Activated T-helper 9 cell treated with anti-CD3 and anti-CD28 coated beads, Interleukin-2, amount 50 U/mL, for 16 hours (primary cell): ENCODE measurements around the gene GSG1L.

Experiments used
- DNase-seq: peaks from one replicate; pipeline ENCODE4 v3.0.0-alpha.2; 2020; ENCODE audit warnings: low read depth

GSG1L gene

GRCh38 chr16:28062847-28063521, 530 bp downstream of the GSG1L start:
- DNase-seq = no peak

- DNase-seq = no peak
Observed at GRCh38 chr16:28062261-28062846, 1.2 kb downstream of the GSG1L start.

DNA sequence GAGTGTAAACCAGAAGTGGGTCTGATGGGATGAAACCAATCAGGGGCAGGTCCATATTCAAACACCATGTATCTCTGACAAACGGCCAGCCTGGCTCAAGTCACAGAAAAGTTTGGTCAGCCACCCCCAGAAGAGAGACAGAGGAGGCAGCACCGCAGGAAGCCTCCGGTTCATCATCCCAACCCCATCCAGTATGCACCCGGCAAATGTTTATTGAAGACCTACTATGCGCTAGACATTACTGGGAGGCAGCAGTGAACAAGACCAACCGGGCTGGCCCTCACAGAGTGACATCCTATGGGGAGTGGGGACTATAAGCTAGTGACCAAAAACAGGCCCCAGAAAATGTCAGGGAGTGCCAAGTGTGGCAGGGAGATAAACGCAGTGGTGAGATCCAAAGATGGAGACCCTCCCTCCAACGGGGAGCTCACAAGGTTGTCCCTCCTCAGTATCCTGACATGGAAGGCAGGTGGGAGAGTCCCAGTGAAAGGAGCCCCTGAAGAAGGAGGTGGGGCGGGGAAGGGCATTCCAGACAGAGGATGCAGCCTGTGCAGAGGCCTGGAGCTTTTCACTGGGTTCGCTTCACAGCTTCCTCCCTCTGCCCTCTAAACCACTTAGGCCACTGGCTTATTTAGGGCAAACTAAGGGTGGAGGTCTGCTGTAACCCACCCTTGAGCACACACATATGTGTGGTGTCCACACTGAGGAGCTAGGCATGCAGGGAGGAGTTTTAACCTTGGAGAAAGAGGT, 2.0 kb downstream of the GSG1L start:
- no peak for DNase-seq

- DNase-seq = no peak
Observed at GRCh38 chr16:28059841-28060575, 3.5 kb downstream of the GSG1L start.

DNA sequence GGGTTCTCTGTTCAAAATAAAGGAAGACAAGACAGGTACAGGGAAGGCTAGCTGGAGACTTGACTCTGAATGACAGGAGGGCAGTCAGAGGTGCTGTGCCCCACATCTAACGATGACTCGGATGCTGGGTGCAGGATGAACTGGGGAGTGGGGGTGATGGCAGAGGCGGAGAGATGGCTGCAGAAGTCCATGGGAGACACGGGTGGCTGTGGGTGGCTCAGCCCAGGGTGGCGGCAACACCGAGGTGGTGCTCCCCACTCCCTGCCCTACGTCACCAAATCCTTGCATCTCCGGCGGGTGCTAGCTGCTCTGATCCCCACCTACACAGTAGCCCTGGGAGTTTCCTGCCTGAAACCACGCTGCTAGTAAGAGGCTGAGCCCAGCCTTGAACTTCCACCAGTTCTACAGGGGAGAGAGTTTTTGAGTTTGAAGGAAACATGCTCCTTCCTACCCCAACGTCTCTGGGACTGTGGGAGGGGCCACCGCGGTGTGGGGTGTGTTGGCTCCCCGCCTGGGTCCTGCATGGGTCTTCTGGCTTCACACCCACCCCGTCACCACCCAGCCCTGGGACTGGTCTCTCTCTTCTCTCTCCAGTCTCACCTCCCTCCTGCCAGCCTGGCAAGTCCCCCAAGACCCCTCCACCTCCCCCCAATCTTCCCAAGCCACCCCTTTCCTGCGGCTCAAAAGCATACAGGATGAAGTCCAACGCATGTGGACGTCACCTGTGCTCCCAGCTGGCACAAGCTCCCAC, 4.5 kb downstream of the GSG1L start:
- DNase-seq = no peak

DNA sequence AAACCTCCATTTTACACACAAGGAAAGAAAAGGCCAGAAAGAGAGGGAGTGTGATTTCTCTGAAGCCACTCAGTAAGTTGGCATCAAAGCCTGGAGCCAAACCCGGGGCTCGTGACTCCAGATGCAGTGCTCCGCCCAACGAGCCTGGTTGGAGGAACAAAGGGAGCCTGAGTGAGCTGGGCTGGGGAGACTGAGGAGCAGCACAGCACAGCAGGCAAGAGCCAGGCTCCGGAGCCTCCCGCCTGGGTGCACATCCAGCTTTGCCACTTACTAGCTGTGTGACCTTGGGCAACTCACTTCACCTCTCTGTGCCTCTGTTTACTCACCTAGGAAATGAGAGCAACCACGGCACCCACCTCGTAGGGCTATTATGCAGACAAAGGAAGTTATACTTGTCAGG, 5.6 kb downstream of the GSG1L start:
- DNase-seq = no peak

DNA sequence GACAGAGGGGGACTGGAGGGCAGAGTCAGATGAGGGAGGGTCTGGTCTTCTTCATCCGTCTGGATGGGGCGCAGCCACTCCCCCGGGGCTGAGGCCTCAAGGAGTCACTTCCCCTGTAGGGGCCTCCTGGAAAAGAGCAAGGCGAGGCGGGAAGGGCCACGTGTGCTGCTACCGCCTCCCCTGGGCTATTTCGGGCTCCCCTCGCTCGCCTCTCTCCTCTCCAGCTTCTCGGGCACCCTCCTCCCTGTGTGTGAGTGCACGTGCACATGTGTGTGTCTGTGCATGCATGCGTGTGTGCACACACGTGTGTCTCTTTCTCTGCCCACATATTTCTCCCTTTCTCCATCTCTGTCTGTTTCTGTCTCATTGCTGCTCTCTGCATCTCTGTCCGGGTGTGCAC, 10.1 kb downstream of the GSG1L start:
- DNase-seq = no peak

- no peak for DNase-seq
Observed at GRCh38 chr16:28052274-28053128, 11.0 kb downstream of the GSG1L start.

DNA sequence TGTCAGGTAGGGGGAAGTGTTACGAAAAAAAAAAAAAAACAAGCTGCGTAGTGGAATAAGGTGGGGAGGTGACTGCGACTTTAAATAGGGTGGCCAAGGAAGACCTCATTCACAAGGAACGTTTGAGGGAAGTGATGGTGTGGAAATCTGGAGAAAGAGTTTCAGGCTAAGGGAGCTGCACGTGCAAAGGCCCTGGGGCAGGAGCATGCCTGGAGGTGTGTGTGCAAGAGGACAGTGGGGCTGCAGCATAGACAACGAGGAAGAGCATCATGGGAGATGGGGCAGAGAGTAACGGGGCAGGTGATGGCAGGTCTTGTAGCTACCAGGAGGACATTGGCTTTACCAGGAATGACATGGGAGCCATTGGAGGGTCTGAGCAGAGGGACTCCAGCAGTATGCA, 12.0 kb downstream of the GSG1L start:
- no peak for DNase-seq

DNA sequence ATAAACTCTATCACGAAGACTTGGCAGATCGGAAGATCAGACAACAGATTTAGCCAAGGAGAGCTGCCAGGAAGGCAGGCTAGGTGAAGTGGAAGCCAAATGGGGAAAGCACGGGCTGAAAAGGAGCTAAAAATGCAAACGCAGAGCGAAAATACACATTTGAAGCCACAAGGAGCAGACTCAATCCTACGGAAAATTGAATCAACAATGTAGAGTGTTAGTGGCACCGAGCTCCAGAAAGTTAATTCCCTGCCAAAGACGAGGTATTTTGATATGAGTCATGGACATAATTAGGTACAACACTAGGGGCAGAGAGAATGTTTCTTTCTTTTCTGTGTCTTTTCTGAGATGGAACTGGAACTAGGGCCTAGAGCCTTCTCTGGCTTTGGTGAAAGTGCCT, 20.7 kb downstream of the GSG1L start:
- no peak for DNase-seq

- DNase-seq = no peak
Observed at GRCh38 chr16:28041615-28042014, 21.9 kb downstream of the GSG1L start.

DNA sequence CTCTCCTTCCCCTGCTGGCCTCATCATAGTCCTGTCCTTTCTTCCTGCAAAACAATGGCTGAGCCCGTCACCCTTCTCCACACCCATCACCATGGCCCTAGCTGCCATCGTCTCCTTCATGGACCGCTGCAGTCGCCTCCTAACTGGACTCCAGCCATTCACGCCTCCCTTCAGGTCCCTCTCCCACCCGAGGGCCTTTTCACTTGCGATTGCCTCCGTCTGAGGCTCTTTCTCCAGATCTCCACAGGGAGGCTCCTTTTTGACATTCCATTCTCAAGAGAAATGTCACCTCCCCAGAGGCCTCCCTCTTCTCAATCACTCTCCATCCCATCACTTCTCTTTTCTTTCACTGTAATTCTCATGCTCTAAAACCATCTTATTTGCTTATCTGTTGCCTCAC, 23.5 kb downstream of the GSG1L start:
- no peak for DNase-seq

GRCh38 chr16:28039493-28039892, 24.0 kb downstream of the GSG1L start:
- no peak for DNase-seq

DNA sequence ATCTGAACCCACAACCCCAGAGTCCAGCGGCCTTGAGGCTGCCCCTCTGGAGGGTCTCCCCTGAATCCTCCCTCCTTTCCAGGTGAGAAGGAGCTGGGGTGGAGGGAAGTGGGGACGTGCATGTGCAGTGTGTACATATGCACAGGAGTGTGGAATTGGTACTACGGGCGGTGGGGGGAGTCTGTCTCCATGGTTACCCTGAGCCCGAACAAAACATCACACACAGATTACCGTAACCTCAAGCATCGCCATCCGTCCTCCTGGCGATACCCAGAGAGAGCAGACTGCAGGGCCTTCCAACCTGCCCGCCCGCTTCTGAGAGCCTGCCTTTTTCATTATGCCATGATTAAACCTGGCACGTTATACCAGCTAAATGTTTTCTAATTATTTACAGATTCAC, 25.1 kb downstream of the GSG1L start:
- no peak for DNase-seq

DNA sequence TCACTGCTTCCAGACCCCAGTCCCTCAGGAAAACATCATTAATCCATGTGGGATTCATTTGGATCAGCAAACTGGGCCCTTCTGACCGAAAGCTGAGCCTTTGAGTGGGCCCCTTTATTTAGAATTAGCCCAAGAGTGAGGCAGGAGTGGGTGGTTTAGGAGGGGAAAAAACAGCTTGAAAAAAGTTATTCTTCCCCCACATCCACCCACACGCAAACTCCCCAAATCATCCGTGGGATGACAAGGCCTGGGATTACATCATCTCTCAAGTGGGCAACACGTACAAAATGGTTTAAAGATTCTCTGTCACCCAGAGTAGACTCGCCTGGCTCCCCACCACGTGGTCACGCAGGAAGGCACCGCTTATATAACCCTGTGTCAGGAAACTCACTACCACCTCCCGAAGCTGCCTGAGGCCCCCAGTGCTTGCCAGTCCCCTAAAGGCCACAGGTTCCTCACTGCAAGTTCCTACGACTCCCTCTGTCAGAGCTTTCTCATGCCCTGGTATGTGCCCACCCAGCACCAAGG, 27.6 kb downstream of the GSG1L start:
- DNase-seq = no peak

- DNase-seq = no peak
Observed at GRCh38 chr16:28033870-28034269, 29.6 kb downstream of the GSG1L start.

DNA sequence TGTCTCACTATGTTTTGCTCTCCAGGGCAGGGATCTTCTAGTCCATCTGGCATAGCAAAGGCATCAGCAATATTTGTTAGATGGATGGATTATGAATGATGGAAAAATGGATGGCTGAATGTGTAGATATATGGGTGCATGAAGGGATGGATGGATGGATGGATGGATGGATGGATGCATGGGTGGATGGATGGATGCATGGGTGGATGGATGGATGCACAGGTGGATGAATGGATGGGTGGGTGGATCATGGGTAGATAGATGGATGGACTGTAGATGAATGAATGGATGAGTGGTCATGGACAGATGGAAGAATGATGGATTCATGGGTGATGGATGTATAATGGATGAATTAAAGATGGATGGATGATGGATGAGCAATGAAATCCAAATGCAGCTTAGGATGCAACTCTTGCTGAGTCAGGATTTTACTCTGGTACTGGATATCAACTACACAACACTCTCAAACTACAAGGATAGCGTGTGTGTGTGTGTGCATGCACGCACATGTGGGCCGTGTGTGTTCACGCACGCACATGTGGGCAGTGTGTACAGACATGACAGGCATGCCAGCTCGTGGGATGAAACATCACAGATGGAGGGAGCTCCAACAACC, 34.0 kb downstream of the GSG1L start:
- DNase-seq = no peak

- no peak for DNase-seq
Observed at GRCh38 chr16:28027055-28027454, 36.5 kb downstream of the GSG1L start.

GRCh38 chr16:28025631-28026030, 37.9 kb downstream of the GSG1L start:
- no peak for DNase-seq

GRCh38 chr16:28019218-28019617, 44.3 kb downstream of the GSG1L start:
- DNase-seq = no peak
